ENCODE data around the gene GSTM3.

GSTM3 gene

DNA sequence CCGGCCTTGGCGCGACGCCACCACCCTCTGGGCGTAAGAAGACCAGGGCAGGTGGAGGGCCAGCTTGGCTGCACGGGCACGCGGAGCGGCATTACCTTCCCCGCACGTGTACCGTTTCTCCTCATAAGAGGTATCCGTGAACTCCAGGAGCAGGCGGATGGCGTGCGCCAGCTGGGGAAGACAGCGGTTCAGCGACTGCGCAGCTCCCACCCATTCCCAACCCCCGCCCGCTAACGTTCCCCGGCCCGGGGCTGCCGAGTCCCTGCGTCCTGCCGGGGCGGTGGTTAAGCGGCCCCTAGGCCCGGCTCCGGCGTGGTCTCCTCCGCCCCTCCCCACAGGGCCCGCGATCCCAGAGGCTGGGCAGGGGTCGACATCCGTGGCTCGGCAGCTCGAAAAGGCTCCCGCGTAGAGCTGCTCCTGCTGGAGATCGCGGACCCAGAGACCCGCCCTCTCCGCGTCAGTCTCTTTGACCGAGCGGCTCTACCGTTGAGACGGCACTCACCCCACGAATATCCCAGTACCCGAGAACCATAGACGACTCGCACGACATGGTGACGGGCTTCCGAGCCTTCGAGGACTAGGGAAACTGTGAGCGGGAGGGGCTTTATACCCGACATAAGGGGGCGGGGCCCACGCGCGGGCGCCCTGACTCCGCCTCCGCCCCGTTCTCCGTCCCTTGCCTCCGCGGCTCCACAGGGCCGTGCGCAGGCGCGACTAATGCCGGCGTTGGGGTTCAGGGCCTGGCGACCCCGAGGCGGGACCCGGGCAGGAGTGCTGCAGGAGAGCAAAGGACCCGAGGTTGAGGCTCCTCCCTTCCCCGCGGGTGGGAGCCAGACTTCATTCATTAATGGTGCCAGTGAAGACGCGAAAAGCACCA lies 862 bp downstream of the GSTM3 start:
- TF ChIP-seq, protein P1, sequence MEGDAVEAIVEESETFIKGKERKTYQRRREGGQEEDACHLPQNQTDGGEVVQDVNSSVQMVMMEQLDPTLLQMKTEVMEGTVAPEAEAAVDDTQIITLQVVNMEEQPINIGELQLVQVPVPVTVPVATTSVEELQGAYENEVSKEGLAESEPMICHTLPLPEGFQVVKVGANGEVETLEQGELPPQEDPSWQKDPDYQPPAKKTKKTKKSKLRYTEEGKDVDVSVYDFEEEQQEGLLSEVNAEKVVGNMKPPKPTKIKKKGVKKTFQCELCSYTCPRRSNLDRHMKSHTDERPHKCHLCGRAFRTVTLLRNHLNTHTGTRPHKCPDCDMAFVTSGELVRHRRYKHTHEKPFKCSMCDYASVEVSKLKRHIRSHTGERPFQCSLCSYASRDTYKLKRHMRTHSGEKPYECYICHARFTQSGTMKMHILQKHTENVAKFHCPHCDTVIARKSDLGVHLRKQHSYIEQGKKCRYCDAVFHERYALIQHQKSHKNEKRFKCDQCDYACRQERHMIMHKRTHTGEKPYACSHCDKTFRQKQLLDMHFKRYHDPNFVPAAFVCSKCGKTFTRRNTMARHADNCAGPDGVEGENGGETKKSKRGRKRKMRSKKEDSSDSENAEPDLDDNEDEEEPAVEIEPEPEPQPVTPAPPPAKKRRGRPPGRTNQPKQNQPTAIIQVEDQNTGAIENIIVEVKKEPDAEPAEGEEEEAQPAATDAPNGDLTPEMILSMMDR (IDR thresholded peaks at IDR 0.05; ENCODE audit: control insufficient read depth, insufficient read depth, low read depth, low read length, missing control alignments), result no peak
- DNase-seq (ENCODE audit: low read depth), result no peak
- peak overlapping the region; percentile 85 for H3K4me3 ChIP-seq (ENCODE audit: control insufficient read depth, low read depth, low read length)

DNA sequence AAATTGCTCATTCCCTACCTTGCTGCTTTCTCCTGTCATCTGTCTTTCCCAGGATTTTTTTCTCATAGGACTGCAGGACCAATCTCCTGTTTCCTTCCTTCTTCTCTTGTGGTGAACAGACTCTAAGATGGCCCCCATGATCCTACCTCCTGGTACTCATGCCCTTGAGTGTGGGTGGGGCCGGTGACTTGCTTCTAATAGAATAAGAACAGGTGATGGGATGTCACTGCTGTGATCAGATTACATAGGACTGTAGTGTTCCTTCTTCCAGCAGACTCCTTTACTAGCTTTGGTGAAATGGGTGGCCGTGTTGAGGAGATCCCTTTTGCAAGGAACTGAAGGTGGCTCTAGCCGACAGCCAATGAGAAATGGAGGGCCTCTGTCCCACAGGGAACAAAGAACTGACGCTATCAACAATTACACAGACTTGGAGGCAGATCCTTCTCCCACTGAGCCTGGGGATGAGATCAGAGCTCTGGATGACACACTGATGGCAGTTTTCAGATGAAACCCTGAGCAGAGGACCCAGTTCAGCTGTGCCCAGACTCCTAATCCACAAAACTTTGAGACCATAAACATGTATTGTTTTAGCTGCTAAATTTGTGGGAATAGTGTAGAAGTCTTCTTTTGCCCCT lies 7.5 kb downstream of the GSTM3 start:
- no peak for DNase-seq (ENCODE audit: low read depth)
- H3K4me3 ChIP-seq (ENCODE audit: control insufficient read depth, low read depth, low read length), result no peak overlapping the region
- TF ChIP-seq, protein P1 (IDR thresholded peaks at IDR 0.05; ENCODE audit: control insufficient read depth, insufficient read depth, low read depth, low read length, missing control alignments), result no peak

DNA sequence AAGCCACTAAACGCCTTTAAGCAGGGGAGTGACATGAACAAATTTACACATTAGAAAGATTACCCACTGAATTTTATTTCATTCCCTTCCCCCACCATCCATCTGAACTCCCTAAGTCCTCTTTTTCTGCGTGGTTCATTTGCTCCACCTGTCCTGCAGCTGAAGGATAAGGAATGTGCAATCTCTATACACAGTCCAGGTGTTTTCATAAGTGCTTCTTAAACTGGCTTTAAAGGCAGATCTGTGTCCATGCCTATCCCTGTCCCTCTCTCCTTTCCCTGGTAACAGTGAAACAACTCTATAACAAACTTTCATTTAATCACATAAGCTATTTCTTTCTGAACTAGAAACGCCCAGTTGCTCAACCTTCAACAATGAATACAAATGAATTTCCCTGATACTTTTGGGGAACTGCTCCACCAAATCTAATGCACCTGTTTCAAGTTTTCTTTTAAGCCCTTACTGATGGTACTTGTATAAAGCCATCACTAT lies 8.4 kb downstream of the GSTM3 start:
- no peak overlapping the region for H3K4me3 ChIP-seq (ENCODE audit: control insufficient read depth, low read depth, low read length)
- TF ChIP-seq, protein P1 (IDR thresholded peaks at IDR 0.05; ENCODE audit: control insufficient read depth, insufficient read depth, low read depth, low read length, missing control alignments), result no peak
- DNase-seq (ENCODE audit: low read depth), result no peak

DNA sequence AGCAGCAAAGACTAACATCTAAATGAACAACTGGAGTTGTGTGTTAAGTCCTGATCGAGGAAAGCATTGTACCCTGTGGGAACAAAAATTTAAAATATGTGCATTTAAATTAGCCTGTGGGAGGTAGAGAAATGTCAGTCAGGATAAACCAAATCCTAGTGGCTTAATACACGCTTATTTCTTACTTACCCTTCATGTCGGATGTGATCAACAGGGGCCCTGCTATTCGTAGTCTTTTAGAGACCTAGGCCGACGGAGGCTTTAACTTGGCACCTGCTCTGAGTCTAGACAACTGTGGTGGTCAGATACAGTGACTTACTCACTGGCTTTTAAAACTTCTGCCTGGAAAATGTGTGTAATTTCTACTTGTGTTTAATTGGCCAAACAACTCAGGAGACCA lies 10.2 kb downstream of the GSTM3 start:
- no peak overlapping the region for H3K4me3 ChIP-seq (ENCODE audit: control insufficient read depth, low read depth, low read length)
- DNase-seq (ENCODE audit: low read depth), result no peak
- TF ChIP-seq, protein P1 (IDR thresholded peaks at IDR 0.05; ENCODE audit: control insufficient read depth, insufficient read depth, low read depth, low read length, missing control alignments), result no peak

DNA sequence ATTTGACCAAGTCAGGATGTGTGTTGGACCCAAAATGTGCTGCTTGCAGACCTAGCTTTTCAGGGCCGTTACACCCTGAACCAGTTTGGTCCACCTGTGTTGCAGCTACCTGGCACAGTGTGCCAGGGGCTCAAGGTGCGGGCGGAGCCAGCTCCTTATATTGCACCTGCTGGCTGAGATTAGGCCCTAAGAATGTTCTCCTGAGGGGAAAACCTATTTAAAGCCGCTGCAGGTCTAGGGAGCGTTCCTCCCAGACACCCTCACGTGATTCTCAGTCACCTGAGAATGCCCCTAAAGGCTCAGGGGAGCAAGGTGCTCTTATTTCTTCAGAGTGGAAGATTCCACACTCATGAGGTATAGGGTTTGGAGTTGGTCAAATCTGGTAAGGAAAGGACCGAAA lies 12.0 kb downstream of the GSTM3 start:
- TF ChIP-seq, protein P1 (IDR thresholded peaks at IDR 0.05; ENCODE audit: control insufficient read depth, insufficient read depth, low read depth, low read length, missing control alignments), result no peak
- H3K4me3 ChIP-seq (ENCODE audit: control insufficient read depth, low read depth, low read length), result no peak overlapping the region
- no peak for DNase-seq (ENCODE audit: low read depth)

DNA sequence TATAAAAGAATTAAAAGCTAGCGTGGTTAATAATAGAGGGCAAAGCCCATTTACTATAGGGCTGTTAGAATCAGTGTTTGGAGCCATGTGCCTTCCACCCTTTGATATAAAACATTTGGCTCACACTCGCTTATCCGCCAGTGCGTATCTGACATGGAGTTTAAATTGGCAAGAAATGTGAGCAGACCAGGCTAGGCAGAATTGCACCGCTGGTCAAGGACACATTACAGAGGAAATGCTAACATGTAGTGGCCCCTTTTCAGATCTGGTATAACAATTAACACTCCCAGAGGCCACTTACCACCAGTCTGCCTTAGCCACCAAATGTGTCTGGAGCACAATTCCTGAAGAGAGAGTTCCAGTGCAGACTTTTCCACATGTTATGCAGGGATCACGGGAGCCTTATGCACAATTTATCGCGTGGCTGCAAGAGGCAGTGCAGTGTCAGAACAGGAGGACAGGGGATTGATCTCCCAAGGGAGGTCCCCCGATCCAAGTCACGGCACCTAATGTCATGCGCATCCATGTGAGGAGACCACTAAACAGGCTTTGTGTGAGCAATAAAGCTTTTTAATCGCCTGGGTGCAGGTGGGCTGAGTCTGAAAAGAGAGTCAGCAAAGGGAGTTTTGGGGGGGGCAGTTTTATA lies 14.0 kb downstream of the GSTM3 start:
- DNase-seq (ENCODE audit: low read depth), result no peak
- H3K4me3 ChIP-seq (ENCODE audit: control insufficient read depth, low read depth, low read length), result no peak overlapping the region
- TF ChIP-seq, protein P1 (IDR thresholded peaks at IDR 0.05; ENCODE audit: control insufficient read depth, insufficient read depth, low read depth, low read length, missing control alignments), result no peak
